BLaER1 treated with 17β-estradiol and CSF1 and Interleukin-3, amounts not matched to agents 10 nM and 100 nM (cell line): ENCODE measurements around the gene TRRAP.

Source experiments
- H3K27ac ChIP-seq, 11 experiments: shearing (Covaris generic); formaldehyde crosslinking; 2 replicates each; pipeline ENCODE4 v1.8.1; 2022
- H3K27me3 ChIP-seq, 11 experiments: shearing (Covaris generic); formaldehyde crosslinking; 2 replicates each; pipeline ENCODE4 v1.8.1; 2022
- H3K36me3 ChIP-seq, 11 experiments: shearing (Covaris generic); formaldehyde crosslinking; 2 replicates each; pipeline ENCODE4 v1.8.1; 2022
- H3K4me1 ChIP-seq, 10 experiments: shearing (Covaris generic); formaldehyde crosslinking; 2 replicates each; pipeline ENCODE4 v1.8.1; 2022
- H3K4me2 ChIP-seq, 11 experiments: shearing (Covaris generic); formaldehyde crosslinking; 2 replicates each; pipeline ENCODE4 v1.8.1; 2022
- H3K4me3 ChIP-seq, 10 experiments: shearing (Covaris generic); formaldehyde crosslinking; 2 replicates each; pipeline ENCODE4 v1.8.1; 2022
- H3K9ac ChIP-seq, 11 experiments: shearing (Covaris generic); formaldehyde crosslinking; 2 replicates each; pipeline ENCODE4 v1.8.1; 2022
- H3K9me3 ChIP-seq, 11 experiments: shearing (Covaris generic); formaldehyde crosslinking; replicated peaks in 1 of 11; 2 replicates each; pipeline ENCODE4 v1.8.1; 2022
- H4K20me1 ChIP-seq, 11 experiments: shearing (Covaris generic); formaldehyde crosslinking; 2 replicates each; pipeline ENCODE4 v1.8.1; 2022
- Cebpa-rat ChIP-seq, 11 experiments: shearing (Covaris generic); IDR thresholded peaks; 2 replicates each; pipeline ENCODE4 v1.8.1; 2022

TRRAP gene

GRCh38 chr7:98900815-98901214, 22.5 kb downstream of the TRRAP start:
- TF ChIP-seq Cebpa-rat (IDR thresholded peaks at IDR 0.05), result no peak
- peaks cover 99 to 100% (median 100%) of the 10 kb centered on the region in 11 experiments for H3K36me3 ChIP-seq

GRCh38 chr7:98902523-98902922, 24.2 kb downstream of the TRRAP start:
- TF ChIP-seq Cebpa-rat (IDR thresholded peaks at IDR 0.05), result no peak
- H3K36me3 ChIP-seq, result peaks cover 99 to 100% (median 100%) of the 10 kb centered on the region in 11 experiments
- no peak overlapping the region for H3K27ac ChIP-seq

More at GRCh38 chr7:98900815-98901214, 22.5 kb downstream of the TRRAP start:
- Histone ChIP-seq H4K20me1 (peaks cover 0 to 64% (median 14%) of the 10 kb centered on the region in 11 experiments; a peak in 15 of 22 replicates), H3K4me1 (no peaks in the 10 kb centered on the region), H3K9ac (no peak overlapping the region), H3K27ac (no peak overlapping the region), H3K27me3 (no peaks in the 10 kb centered on the region), H3K9me3 (no peaks in the 10 kb centered on the region), H3K4me2 (no peak overlapping the region), H3K4me3 (no peak overlapping the region)

GRCh38 chr7:98903246-98903645, 24.9 kb downstream of the TRRAP start:
- Histone ChIP-seq H3K9ac (no peak overlapping the region), H4K20me1 (peaks cover 0 to 56% (median 20%) of the 10 kb centered on the region in 11 experiments; a peak in 13 of 22 replicates), H3K4me2 (no peak overlapping the region), H3K27me3 (no peaks in the 10 kb centered on the region), H3K4me1 (no peaks in the 10 kb centered on the region), H3K27ac (no peak overlapping the region), H3K9me3 (no peaks in the 10 kb centered on the region), H3K36me3 (peaks cover 99 to 100% (median 100%) of the 10 kb centered on the region in 11 experiments), H3K4me3 (no peak overlapping the region)
- TF ChIP-seq Cebpa-rat (IDR thresholded peaks at IDR 0.05), result no peak

More at GRCh38 chr7:98902523-98902922, 24.2 kb downstream of the TRRAP start:
- Histone ChIP-seq H3K4me1 (no peaks in the 10 kb centered on the region), H3K4me3 (no peak overlapping the region), H3K9ac (no peak overlapping the region), H3K27me3 (no peaks in the 10 kb centered on the region), H4K20me1 (peaks cover 0 to 53% (median 22%) of the 10 kb centered on the region in 11 experiments; a peak in 13 of 22 replicates), H3K4me2 (no peak overlapping the region), H3K9me3 (no peaks in the 10 kb centered on the region)

GRCh38 chr7:98907570-98907969, 29.2 kb downstream of the TRRAP start:
- TF ChIP-seq Cebpa-rat (IDR thresholded peaks at IDR 0.05), result no peak
- no peak overlapping the region for H3K4me3 ChIP-seq
- H4K20me1 ChIP-seq, result peaks cover 0 to 50% (median 25%) of the 10 kb centered on the region in 11 experiments; a peak in 12 of 22 replicates
- peaks cover 98 to 99% (median 99%) of the 10 kb centered on the region in 11 experiments for H3K36me3 ChIP-seq
- H3K27me3 ChIP-seq, result no peaks in the 10 kb centered on the region
- no peak overlapping the region for H3K4me2 ChIP-seq
- no peak overlapping the region for H3K9ac ChIP-seq
- no peaks in the 10 kb centered on the region for H3K4me1 ChIP-seq
- H3K27ac ChIP-seq, result no peak overlapping the region
- no peaks in the 10 kb centered on the region for H3K9me3 ChIP-seq

- Histone ChIP-seq H3K36me3 (peaks cover 98 to 99% (median 99%) of the 10 kb centered on the region in 11 experiments), H3K4me3 (no peak overlapping the region), H3K4me1 (no peaks in the 10 kb centered on the region), H3K27me3 (no peaks in the 10 kb centered on the region), H4K20me1 (peaks cover 0 to 50% (median 31%) of the 10 kb centered on the region in 11 experiments; a peak in 13 of 22 replicates), H3K9ac (no peak overlapping the region), H3K27ac (no peak overlapping the region), H3K9me3 (no peaks in the 10 kb centered on the region), H3K4me2 (no peak overlapping the region)
- no peak for TF ChIP-seq Cebpa-rat (IDR thresholded peaks at IDR 0.05)
Measured at GRCh38 chr7:98908585-98908984, 30.3 kb downstream of the TRRAP start.

- no peak overlapping the region; a peak in 1 of 22 replicates for H3K9ac ChIP-seq
- H3K4me3 ChIP-seq, result no peak overlapping the region
- H3K27ac ChIP-seq, result no peak overlapping the region
- peaks cover 98 to 99% (median 99%) of the 10 kb centered on the region in 11 experiments for H3K36me3 ChIP-seq
- peaks cover 0 to 50% (median 39%) of the 10 kb centered on the region in 11 experiments; a peak in 14 of 22 replicates for H4K20me1 ChIP-seq
- H3K4me1 ChIP-seq, result no peaks in the 10 kb centered on the region
- no peaks in the 10 kb centered on the region for H3K27me3 ChIP-seq
- no peak overlapping the region for H3K4me2 ChIP-seq
- H3K9me3 ChIP-seq, result no peaks in the 10 kb centered on the region
- TF ChIP-seq Cebpa-rat (IDR thresholded peaks at IDR 0.05), result no peak
Measured at GRCh38 chr7:98909487-98909886, 31.2 kb downstream of the TRRAP start.

- Histone ChIP-seq H3K4me1 (no peaks in the 10 kb centered on the region), H3K27me3 (no peaks in the 10 kb centered on the region), H3K36me3 (peaks cover 95 to 99% (median 96%) of the 10 kb centered on the region in 11 experiments), H3K4me3 (no peak overlapping the region), H3K9ac (no peak overlapping the region), H3K27ac (no peak overlapping the region), H4K20me1 (peaks cover 0 to 47% (median 33%) of the 10 kb centered on the region in 11 experiments; a peak in 14 of 22 replicates), H3K4me2 (no peak overlapping the region), H3K9me3 (no peaks in the 10 kb centered on the region)
- TF ChIP-seq Cebpa-rat (IDR thresholded peaks at IDR 0.05), result no peak
Measured at GRCh38 chr7:98910427-98910826, 32.1 kb downstream of the TRRAP start.

GRCh38 chr7:98911916-98912315, 33.6 kb downstream of the TRRAP start:
- Histone ChIP-seq H3K9me3 (no peaks in the 10 kb centered on the region), H3K4me2 (no peak overlapping the region), H3K27me3 (no peaks in the 10 kb centered on the region), H3K4me1 (no peaks in the 10 kb centered on the region), H3K4me3 (no peak overlapping the region), H3K9ac (no peak overlapping the region), H3K27ac (no peak overlapping the region), H3K36me3 (peaks cover 95 to 99% (median 96%) of the 10 kb centered on the region in 11 experiments), H4K20me1 (peaks cover 0 to 54% (median 26%) of the 10 kb centered on the region in 11 experiments; a peak in 15 of 22 replicates)
- no peak for TF ChIP-seq Cebpa-rat (IDR thresholded peaks at IDR 0.05)

- H3K4me3 ChIP-seq, result no peak overlapping the region
- H4K20me1 ChIP-seq, result peaks cover 0 to 55% (median 23%) of the 10 kb centered on the region in 11 experiments; a peak in 15 of 22 replicates
- no peak for TF ChIP-seq Cebpa-rat (IDR thresholded peaks at IDR 0.05)
- H3K4me1 ChIP-seq, result no peaks in the 10 kb centered on the region
- H3K9ac ChIP-seq, result no peak overlapping the region
- no peak overlapping the region for H3K27ac ChIP-seq
- H3K27me3 ChIP-seq, result no peaks in the 10 kb centered on the region
- no peaks in the 10 kb centered on the region for H3K9me3 ChIP-seq
- H3K36me3 ChIP-seq, result peaks cover 95 to 99% (median 96%) of the 10 kb centered on the region in 11 experiments
- no peak overlapping the region for H3K4me2 ChIP-seq
Measured at GRCh38 chr7:98913026-98913425, 34.7 kb downstream of the TRRAP start.

GRCh38 chr7:98913612-98914011, 35.3 kb downstream of the TRRAP start:
- H3K27me3 ChIP-seq, result no peaks in the 10 kb centered on the region
- no peaks in the 10 kb centered on the region for H3K9me3 ChIP-seq
- H3K4me1 ChIP-seq, result no peaks in the 10 kb centered on the region
- no peak overlapping the region for H3K4me3 ChIP-seq
- H3K27ac ChIP-seq, result no peak overlapping the region
- TF ChIP-seq Cebpa-rat (IDR thresholded peaks at IDR 0.05), result no peak
- H3K4me2 ChIP-seq, result no peak overlapping the region
- H3K36me3 ChIP-seq, result peaks cover 95 to 99% (median 96%) of the 10 kb centered on the region in 11 experiments
- H3K9ac ChIP-seq, result no peak overlapping the region
- peaks cover 0 to 52% (median 19%) of the 10 kb centered on the region in 11 experiments; a peak in 15 of 22 replicates for H4K20me1 ChIP-seq
